ENCODE data around the gene SUPT3H. TPM values are rescaled to one million over a fixed set of nuclear protein-coding genes. Genes with fewer than 3 reads are reported as not detected.

SUPT3H gene
- total and polyA plus RNA-seq, 4 donors: 0.85 to 4.8 (median 2.4) TPM

GRCh38 chr6:45416700-45417099, 39.0 kb upstream of the SUPT3H start:
- TF ChIP-seq JUND (IDR thresholded peaks at IDR 0.05) (no peak), RXRA (IDR thresholded peaks at IDR 0.05) (no peak), NR2F2 (IDR thresholded peaks at IDR 0.05) (no peak), EGR1 (IDR thresholded peaks at IDR 0.05; ENCODE audit: low read depth in 2 of 2) (no peak), GABPA (IDR thresholded peaks at IDR 0.05 in 1 of 2, conservative IDR thresholded peaks at IDR 0.05 in 1 of 2) (no peak), YY1 (IDR thresholded peaks at IDR 0.05) (no peak), HNF4G (IDR thresholded peaks at IDR 0.05) (no peak)
- Histone ChIP-seq H3K4me3 (ENCODE audit: low read depth in 1 of 3, low read length in 3 of 3) (no peak overlapping the region), H3K4me1 (ENCODE audit: control insufficient read depth in 4 of 4, insufficient read depth in 4 of 4, low read length in 3 of 4) (peaks cover 10 to 23% (median 15%) of the 10 kb centered on the region in 4 donors), H3K9me3 (ENCODE audit: control insufficient read depth in 4 of 4, low read length in 3 of 4) (no peaks in the 10 kb centered on the region), H3K36me3 (ENCODE audit: control insufficient read depth in 4 of 4, insufficient read depth in 3 of 4, low read depth in 1 of 4, low read length in 3 of 4) (no peaks in the 10 kb centered on the region), H3K27ac (ENCODE audit: low read depth in 1 of 2, low read length in 2 of 2) (no peak overlapping the region), H3K9ac (ENCODE audit: low read depth in 1 of 2, low read length in 2 of 2) (no peak overlapping the region), H3K27me3 (ENCODE audit: control insufficient read depth in 4 of 4, insufficient read depth in 4 of 4, low read length in 3 of 4) (peaks cover 0 to 23% (median 0%) of the 10 kb centered on the region in 4 donors)
- WGBS: 79% methylated on average over 2 of the region's 2 CpGs
- DNase-seq (ENCODE audit: low spot score): no peak

DNA sequence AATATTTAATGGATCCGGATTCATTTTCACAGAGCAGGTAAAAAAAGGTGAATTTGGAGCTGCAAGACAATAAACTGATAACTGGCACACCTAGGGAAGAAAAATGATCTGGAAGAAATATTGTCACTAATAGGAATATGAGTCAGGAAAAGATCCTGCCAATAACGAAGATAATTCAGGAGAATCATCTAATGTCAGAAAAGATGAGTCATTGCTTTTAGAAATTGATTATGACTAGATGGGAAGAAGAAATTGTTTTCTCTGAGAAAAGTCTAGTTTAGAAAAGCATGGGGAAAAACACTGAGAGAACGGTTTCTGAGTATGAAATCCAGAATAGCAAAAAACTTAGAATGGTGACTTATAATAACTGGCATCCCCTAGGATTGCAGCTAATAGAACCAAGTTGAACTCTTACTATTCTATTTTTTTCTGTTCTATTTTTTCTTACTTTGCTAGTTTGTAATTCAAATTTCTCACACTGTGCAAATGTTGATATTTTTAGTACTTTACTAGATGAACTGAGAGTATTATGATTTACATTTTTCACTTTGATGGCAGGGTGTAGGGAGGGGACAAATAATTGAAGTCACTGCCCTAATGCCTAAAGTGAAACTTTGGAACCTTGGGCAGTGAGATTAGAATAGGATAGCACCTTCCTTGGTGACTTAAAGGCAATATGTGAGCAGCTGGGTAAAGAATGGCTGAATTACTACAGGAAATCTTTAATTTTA, 38.2 kb upstream of the SUPT3H start:
- no peak for TF ChIP-seq YY1 (IDR thresholded peaks at IDR 0.05)
- no peak for TF ChIP-seq ZBTB33 (IDR thresholded peaks at IDR 0.05)
- no peak for TF ChIP-seq RXRA (IDR thresholded peaks at IDR 0.05)
- TF ChIP-seq FOXA1 (IDR thresholded peaks at IDR 0.05): no peak
- TF ChIP-seq, protein P1, sequence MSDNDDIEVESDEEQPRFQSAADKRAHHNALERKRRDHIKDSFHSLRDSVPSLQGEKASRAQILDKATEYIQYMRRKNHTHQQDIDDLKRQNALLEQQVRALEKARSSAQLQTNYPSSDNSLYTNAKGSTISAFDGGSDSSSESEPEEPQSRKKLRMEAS (IDR thresholded peaks at IDR 0.05): no peak
- H3K27ac ChIP-seq (ENCODE audit: low read depth in 1 of 2, low read length in 2 of 2): no peak overlapping the region
- H3K4me1 ChIP-seq (ENCODE audit: control insufficient read depth in 4 of 4, insufficient read depth in 4 of 4, low read length in 3 of 4): peaks cover 7 to 17% (median 8%) of the 10 kb centered on the region in 4 donors
- H3K36me3 ChIP-seq (ENCODE audit: control insufficient read depth in 4 of 4, insufficient read depth in 3 of 4, low read depth in 1 of 4, low read length in 3 of 4): no peaks in the 10 kb centered on the region
- H3K4me3 ChIP-seq (ENCODE audit: low read depth in 1 of 3, low read length in 3 of 3): no peak overlapping the region
- 68% methylated on average over 3 of the region's 3 CpGs for WGBS
- H3K9me3 ChIP-seq (ENCODE audit: control insufficient read depth in 4 of 4, low read length in 3 of 4): no peaks in the 10 kb centered on the region
- no peak overlapping the region for H3K9ac ChIP-seq (ENCODE audit: low read depth in 1 of 2, low read length in 2 of 2)
- H3K27me3 ChIP-seq (ENCODE audit: control insufficient read depth in 4 of 4, insufficient read depth in 4 of 4, low read length in 3 of 4): peaks cover 0 to 20% (median 0%) of the 10 kb centered on the region in 4 donors
- no peak for DNase-seq (ENCODE audit: low spot score)

DNA sequence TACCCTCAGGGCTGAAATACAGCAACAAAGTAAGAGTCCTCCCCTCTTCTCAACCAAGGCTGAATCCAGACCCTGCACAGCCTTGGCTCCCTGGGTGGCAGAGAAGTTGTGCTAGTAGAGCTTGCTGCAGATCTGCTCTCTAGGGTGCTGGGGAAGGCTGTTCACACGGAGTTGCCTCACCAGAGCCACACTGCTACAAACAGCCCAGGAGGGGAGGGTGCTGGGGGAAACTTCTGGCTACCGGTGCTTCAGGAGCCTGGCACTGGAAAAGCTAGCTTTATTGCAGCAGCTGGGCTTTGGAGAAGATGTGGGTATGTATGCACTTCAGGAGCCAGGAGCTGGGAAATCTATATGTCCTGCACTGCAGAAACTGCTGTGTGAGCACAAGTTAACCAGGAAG, 37.6 kb upstream of the SUPT3H start:
- no peak for DNase-seq (ENCODE audit: low spot score)
- H3K36me3 ChIP-seq (ENCODE audit: control insufficient read depth in 4 of 4, insufficient read depth in 3 of 4, low read depth in 1 of 4, low read length in 3 of 4): no peaks in the 10 kb centered on the region
- 56% methylated on average over 2 of the region's 2 CpGs for WGBS
- H3K4me1 ChIP-seq (ENCODE audit: control insufficient read depth in 4 of 4, insufficient read depth in 4 of 4, low read length in 3 of 4): peaks cover 5 to 12% (median 8%) of the 10 kb centered on the region in 4 donors
- no peaks in the 10 kb centered on the region for H3K9me3 ChIP-seq (ENCODE audit: control insufficient read depth in 4 of 4, low read length in 3 of 4)
- H3K4me3 ChIP-seq (ENCODE audit: low read depth in 1 of 3, low read length in 3 of 3): no peak overlapping the region
- no peak for TF ChIP-seq HNF4G (IDR thresholded peaks at IDR 0.05)
- no peak for TF ChIP-seq SP1 (IDR thresholded peaks at IDR 0.05)
- no peak for TF ChIP-seq GABPA (IDR thresholded peaks at IDR 0.05 in 1 of 2, conservative IDR thresholded peaks at IDR 0.05 in 1 of 2)
- no peak for TF ChIP-seq NR2F2 (IDR thresholded peaks at IDR 0.05)
- TF ChIP-seq EGR1 (IDR thresholded peaks at IDR 0.05; ENCODE audit: low read depth in 2 of 2): no peak
- TF ChIP-seq, protein P1 (IDR thresholded peaks at IDR 0.05): no peak
- no peak for TF ChIP-seq FOXA1 (IDR thresholded peaks at IDR 0.05)
- no peak for TF ChIP-seq RAD21 (IDR thresholded peaks at IDR 0.05)
- no peak for TF ChIP-seq CTCF (IDR thresholded peaks at IDR 0.05; ENCODE audit: low read depth, low read length, missing input control)
- TF ChIP-seq, protein P2, sequence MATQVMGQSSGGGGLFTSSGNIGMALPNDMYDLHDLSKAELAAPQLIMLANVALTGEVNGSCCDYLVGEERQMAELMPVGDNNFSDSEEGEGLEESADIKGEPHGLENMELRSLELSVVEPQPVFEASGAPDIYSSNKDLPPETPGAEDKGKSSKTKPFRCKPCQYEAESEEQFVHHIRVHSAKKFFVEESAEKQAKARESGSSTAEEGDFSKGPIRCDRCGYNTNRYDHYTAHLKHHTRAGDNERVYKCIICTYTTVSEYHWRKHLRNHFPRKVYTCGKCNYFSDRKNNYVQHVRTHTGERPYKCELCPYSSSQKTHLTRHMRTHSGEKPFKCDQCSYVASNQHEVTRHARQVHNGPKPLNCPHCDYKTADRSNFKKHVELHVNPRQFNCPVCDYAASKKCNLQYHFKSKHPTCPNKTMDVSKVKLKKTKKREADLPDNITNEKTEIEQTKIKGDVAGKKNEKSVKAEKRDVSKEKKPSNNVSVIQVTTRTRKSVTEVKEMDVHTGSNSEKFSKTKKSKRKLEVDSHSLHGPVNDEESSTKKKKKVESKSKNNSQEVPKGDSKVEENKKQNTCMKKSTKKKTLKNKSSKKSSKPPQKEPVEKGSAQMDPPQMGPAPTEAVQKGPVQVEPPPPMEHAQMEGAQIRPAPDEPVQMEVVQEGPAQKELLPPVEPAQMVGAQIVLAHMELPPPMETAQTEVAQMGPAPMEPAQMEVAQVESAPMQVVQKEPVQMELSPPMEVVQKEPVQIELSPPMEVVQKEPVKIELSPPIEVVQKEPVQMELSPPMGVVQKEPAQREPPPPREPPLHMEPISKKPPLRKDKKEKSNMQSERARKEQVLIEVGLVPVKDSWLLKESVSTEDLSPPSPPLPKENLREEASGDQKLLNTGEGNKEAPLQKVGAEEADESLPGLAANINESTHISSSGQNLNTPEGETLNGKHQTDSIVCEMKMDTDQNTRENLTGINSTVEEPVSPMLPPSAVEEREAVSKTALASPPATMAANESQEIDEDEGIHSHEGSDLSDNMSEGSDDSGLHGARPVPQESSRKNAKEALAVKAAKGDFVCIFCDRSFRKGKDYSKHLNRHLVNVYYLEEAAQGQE (IDR thresholded peaks at IDR 0.05): no peak
- no peak overlapping the region for H3K27ac ChIP-seq (ENCODE audit: low read depth in 1 of 2, low read length in 2 of 2)
- H3K27me3 ChIP-seq (ENCODE audit: control insufficient read depth in 4 of 4, insufficient read depth in 4 of 4, low read length in 3 of 4): peaks cover 0 to 14% (median 0%) of the 10 kb centered on the region in 4 donors
- no peak overlapping the region for H3K9ac ChIP-seq (ENCODE audit: low read depth in 1 of 2, low read length in 2 of 2)
